Inflammatory macrophage treated with lipopolysaccharide for 1 hour (primary cell): ENCODE results near the gene NDUFA13.

Experiments used
- DNase-seq, 2 donors: peaks; one replicate each; pipeline ENCODE4 v3.0.0-alpha.2; 2020 to 2022

The NDUFA13 gene

DNA sequence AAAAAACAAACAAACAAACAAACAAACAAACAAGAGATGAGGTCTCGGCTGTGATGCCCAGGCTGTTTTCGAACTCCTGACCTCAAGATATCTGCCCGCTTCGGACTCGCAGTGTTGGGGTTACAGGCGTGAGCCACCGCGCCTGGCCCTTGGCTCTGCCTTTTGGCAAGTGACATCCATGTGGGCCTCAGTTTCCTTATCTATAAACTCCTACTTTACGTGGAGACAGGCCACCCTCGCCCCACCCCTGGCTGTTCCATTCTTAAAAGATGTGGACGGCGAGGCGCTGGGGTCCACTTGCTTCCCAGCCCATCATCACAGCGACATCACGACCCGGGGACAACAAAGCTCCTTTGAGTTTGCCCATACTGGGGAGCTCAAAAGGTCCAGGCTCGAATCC is 2.3 kb upstream of the NDUFA13 start:
- DNase-seq, result no peak

DNA sequence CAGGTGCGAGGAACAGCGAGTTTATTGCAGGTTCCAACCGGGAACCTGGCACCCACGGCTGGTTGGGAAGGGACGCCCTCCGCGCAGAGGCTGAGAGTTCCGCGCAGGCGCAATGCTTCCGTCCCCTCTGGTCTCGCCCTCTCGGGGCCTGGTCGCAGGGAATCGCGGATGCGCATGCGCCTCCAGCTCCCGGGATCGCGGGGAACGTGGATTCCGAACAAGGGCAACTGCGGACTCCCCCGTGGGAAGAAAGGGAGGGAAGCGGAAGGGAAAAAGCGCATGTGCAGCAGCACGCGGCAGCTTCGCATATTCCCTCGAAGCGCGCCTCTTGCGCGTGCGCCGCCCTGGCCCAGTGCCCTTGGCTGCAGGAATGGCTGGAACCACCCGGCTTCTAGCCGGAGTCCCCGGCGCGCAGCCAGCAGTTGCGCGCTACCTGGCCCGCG is 1.8 kb upstream of the NDUFA13 start:
- DNase-seq, result peak; percentile 53 to 62

DNA sequence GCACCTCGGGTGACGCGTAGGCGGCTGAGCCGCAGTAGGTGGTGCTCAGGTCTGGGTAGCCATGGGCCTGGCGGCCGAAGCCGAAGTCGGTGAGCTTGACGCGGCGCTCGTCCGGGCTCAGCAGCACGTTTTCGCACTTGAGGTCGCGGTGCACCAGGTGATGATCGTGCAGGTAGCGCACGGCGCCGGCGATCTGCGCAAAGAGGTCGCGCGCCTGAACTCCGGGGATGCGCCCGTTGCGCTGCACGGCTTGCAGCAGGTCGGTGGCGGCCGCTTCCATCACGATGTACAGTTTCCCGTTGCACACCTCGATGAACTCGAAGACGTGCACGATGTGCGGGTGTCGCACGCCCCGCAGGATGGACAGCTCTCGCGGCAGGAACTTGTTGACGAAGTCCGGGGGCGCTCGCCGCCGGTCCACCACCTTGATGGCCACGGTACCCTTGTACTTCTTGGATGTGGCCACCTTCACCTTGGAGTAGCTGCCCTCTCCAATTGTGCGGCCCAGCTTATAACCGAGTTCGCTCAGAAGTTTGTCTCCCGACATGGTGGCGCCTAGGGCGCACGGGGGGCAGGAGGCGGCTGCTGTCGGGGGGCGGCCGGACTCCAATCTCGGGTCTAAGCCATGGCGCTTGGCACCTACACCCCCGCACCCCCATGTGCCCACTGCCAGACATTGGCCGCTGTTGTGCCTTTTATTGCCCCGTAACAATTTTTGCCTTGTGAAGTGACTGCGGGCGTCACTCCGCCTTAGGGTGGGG is 964 bp upstream of the NDUFA13 start, which contains the start of gene TSSK6:
TSS of gene TSSK6 (minus strand) at position 668 of the 761 bp plus-strand sequence. CDS start at position 547, 121 bp downstream.
- DNase-seq, result no peak

DNA sequence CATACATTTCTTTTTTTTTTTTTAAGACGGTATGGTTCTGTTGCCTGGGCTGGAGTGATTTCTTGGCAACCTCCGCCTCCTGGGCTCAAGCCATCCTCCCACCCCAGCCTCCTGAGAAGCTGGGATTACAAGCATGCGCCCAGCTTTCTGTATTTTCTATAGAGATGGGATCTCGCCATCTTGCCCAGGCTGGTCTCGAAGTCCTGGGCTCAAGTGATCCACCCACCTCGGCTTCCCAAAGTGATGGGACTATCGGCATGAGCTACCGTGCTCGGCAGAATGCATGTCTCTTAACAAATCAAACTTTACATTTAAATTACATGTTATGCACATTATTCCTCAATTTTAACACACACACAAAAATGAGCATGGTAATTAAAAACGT is 1.2 kb downstream of the NDUFA13 start:
- DNase-seq, result no peak

DNA sequence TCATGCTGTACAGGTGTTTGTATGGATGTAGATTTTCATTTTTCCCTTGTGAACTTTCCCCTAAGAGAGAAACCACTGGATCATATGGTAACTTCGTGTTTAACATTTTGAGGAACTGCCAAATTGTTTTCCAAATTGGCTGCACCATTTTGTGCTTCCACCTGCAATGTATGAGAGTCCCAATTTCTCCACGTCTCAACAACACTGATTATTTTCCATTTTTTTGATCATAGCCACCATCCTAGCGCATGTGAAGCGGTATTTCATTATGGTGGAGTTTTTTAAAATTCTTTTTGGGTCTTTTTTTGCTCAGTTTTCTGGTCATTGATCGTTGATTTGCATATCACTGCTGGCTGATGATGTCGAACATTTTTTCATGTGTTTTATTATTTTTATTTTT is 5.0 kb downstream of the NDUFA13 start:
- no peak for DNase-seq

DNA sequence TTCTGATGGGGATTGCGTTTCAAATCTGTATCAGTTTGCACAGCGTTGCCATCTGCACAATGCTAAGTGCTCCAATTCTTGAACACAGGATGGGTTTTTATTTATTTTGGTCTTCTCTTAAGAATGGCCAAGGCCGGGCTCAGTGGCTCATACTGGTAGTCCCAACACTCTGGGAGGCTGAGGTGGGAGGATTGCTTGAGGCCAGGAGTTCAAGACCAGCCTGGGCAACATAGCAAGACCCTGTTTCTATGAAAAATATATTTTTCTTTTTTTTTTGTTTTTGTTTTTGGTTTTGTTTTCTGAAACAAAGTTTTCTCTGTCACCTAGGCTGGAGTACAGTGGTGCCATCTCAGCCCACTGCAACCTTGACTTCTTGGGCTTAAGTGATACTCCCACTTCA is 7.2 kb downstream of the NDUFA13 start:
- DNase-seq, result no peak

DNA sequence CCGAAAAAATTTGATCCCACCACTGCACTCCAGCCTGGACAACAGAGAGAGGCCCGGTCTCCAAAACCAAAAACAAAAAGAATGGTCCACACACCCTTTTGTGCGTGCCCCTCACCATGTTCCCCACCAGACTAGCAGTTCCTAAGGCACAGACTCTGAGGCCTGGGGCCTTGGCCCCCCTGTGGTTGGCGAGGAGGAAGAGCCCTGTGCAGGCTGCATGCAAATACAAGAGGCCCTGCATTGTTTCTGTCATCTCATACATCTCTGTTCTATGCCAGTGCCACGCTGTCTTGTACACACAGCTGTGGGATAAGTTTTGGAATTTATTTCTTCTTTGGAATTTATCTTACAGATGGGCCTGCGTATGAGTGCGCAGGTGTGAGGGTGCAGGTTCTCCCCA is 8.0 kb downstream of the NDUFA13 start:
- DNase-seq, result no peak

DNA sequence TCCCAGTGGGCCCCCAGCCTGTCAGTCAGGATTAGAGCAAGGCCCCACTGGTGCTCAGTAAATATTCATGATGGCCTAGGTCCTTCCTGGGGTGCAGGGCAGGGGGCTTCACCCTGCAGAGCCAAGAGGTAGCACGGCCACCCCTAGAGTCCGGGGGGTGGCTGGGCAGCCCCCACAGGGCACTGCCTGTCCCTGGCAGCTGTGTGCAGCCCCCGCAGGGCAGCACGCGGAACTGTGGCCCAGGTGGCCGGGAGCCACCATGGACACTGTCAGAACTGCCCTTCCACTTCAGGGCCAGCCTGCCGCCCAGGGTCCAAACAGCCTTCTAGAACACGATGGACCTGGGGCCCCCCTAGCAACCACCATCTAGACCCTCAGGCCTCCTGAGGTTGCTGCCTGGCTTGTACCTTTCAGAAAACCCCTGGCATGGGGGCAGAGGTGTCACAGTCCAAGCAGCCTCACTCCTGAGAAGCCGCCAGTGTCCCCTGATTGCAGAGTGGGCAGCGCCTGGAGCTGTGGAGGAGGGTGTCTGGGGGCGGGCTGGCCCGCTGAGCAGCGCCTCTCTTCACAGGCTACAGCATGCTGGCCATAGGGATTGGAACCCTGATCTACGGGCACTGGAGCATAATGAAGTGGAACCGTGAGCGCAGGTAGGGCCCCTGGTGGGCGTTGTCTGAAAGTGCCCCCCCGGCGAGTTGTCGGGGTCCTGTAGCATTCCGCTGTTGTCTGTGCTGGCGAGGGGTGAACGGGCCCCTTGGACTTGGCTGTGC is 9.8 kb downstream of the NDUFA13 start:
- DNase-seq, result no peak

DNA sequence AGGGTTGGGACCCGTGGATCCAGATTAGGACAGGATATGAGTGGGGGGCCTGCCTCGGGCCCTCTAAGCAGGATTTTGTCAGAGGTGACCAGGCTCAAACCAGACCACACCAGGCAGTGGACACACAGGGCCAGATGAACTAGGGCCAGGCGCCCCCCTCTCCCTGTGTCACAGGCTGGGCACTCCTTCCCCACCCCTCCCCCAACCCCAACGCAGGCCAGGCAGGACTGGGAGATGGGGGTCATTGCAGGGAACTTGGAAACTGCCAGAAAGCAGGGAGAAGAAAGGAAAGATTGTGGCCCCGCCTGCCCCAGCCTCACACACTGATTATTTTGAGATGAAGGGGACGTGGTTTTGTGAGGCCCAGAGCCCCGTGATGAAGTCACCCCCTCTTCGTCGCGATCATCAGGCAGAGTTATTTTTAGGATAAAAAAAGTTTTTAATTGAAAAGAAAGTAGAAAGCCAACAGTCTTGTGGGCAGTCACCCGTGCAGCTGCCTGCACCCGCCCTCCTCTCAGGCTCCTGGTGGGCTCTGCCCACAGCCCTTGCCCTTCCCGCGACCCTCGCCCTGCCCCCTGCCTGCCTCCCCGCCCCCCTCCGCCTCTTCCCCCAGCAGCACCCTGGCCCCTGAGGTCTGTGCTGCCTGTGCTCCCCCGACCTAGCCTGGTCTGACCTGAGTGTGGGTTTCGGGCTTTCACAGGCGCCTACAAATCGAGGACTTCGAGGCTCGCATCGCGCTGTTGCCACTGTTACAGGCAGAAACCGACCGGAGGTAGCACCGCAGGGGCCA is 10.8 kb downstream of the NDUFA13 start:
- DNase-seq, result no peak

DNA sequence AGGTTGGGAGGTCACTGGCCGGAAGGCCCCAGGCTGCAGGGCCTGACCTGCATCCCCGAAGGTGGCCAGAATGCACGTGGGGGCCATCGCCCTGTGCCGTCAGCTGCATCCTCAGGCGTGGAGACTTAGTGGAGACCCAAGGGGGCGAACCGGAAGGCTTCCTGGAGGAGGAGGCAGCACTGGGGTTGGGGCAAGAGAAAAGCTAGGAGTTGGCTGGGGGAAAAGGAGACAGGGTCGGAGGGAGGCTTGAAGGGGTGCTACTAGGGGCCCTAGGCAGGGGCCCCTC is 11.3 kb downstream of the NDUFA13 start:
- no peak for DNase-seq

DNA sequence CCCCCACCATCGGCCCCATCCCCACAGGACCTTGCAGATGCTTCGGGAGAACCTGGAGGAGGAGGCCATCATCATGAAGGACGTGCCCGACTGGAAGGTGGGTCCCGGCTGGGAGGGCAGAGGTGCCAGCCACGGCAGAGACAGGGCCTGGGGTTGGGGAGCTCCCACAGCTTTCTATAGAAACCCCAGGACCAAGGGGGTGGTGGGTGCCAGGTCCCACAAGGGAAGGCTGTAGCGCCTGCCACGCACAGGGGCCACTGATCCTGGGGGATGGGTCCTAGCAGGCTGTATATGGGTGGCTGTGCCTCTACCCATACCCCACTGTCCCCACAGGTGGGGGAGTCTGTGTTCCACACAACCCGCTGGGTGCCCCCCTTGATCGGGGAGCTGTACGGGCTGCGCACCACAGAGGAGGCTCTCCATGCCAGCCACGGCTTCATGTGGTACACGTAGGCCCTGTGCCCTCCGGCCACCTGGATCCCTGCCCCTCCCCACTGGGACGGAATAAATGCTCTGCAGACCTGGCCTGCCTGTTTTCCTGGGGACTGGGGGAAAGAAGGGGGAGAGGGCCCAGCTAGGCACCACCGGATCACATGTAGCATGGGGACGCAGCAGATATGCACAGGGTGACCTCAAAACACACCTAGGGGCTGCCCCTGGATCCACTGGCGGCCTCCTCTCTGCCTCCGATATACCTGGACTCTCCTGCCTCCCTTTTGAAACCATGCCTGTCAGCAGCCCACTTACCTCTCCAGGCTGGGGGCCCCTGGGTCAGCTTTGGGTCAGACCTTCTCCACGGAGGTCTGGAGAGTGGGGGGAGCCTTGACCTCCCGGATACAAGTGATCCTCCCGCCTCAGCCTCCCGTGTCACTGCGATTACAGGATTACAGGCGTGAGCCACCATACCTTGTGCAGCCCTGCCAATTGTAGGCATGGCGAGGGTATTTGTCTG is 11.9 kb downstream of the NDUFA13 start:
- no peak for DNase-seq

DNA sequence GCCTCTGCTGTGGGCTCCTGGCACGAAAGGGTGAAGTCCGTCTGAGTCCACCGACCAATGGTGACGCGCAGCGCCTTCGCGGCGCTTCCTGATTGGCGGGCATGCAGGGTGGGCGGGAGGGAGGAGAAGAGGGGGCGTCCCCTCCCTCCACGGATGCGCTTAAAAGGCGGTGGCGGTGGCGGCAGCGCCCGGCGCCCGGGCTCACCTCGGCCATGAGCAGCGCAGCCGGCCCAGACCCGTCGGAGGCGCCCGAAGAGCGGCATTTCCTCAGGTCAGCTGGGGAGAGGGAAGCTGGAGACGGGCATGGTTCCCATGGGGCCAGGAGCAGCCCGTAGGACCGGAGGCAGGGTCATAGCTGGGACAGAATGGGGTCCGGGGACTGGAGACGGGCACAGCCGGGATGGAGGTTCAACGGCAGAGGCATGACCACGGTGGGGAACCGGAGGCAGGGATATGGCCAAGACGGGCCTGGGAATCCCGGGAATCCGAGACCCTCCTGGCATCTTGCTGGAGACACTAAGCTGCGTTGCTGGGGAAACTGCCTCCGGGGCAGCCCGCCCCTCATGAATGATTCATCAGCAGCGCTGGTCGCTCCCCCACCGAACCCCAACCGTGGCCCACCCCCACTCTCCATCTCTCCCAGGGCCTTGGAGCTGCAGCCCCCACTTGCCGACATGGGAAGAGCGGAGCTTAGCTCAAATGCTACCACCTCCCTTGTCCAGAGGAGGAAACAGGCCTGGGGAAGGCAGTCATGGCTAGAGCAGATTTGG is 12.9 kb downstream of the NDUFA13 start, which contains the start of gene YJEFN3:
TSS of gene YJEFN3 (plus strand) at position 191 of the 770 bp plus-strand sequence. CDS start at position 213, 22 bp downstream.
- no peak for DNase-seq

DNA sequence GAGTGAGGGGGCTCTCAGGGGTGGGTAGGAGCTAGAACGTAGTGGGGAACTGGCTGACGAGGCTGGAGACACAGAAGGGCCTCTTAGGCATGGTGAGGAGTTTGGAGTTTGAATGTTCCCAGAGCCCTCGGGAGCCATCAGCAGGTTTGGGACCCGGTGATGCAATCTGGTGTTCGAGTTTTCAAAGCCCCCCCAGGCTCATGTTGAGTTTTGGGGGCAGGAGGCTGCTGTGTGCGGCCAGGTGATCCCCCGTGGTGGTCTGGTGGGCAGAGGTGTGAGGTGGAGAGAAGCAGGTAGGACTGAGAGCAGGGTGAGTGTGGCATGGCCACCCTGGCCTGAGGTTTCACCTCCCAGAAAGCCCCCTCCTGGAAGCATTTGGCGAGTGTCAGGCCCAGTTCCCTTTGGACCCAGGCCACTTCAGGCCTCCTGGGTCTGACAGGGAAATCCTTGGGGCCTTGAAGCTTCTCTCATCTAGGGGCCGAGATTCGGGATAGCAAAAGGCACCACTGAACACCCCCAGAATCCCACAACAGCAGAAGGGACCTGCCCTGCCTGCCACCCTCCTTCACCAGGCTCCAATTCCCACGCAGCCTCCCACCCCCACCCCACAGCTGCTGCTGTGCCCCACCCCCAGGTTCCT is 13.9 kb downstream of the NDUFA13 start:
- DNase-seq, result no peak

DNA sequence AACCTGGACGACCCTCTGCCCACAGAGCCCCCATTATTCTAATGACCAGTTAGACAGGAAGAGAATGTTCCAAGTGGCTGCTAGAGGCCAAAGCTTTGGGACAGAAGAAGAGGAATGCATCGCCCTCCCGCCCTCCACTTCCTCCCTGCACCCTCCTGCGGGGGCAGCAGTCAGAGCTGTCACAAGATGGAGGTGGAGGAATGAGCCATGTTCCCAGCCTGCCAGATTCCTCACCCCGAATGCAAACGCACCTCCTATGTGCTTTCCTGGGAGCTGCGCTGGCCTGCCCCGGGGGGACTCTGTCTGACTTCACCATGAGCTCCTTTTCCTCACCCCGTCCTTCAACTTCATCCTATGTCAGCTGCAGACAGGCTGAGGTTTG is 14.4 kb downstream of the NDUFA13 start:
- DNase-seq, result peak in 1 of 2 donors; percentile 30

DNA sequence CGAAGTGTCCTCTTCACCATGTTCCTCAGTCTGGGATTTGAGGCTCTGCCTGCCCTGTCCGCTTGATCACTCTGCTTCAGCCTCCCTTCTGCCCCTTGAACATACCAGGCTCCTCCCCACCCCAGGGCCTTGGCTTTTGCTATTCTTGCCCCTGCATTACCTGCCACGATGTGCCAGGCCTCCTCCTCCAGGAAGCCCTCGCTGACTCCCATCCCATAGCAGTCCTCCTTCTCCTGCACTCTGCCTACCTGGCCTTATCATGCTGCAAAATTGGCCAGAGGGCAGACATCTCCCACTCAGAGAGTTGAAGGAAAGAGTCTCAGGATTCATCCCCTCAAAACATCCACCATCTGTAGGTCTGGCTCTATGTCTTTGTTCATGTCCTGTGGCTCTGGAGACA is 14.9 kb downstream of the NDUFA13 start:
- no peak for DNase-seq

DNA sequence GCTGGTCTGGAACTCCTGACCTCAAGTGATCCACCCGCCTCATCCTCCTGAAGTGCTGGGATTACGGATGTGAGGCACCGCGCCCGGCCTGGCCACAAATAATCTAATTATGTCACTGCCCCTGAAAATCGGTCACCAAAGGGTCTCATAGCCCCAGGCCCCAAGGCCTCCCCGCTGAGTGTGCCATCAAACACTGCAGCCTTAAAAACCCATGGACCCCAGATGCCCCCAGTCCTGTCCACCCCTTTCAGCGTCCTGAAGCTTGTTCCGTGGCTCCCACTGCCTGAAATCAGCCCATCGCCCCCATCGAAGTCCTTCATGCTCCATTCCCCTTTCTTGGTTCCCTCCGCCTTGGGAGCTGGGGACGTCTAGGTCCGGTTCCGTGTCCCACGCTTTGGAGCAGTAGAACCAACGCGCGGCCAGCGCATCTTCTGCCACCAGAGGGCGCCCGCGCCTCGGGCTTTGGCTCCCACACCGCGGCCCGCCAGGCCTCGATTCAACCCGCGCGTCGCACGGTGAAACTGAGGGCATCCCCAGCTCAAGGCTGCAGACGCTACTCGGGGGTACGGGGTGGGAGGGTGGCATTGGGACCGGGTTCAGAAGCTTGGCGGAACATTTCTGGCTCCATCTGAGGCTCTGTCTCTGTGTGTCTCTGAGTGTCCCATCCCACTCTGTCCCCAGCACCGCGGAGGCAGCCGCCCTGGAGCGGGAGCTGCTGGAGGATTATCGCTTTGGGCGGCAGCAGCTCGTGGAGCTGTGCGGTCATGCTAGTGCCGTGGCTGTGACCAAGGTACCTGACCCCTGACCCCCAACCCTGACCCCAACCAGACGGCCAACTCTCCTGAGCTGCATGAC is 16.2 kb downstream of the NDUFA13 start:
- DNase-seq, result peak; percentile 51 to 91

DNA sequence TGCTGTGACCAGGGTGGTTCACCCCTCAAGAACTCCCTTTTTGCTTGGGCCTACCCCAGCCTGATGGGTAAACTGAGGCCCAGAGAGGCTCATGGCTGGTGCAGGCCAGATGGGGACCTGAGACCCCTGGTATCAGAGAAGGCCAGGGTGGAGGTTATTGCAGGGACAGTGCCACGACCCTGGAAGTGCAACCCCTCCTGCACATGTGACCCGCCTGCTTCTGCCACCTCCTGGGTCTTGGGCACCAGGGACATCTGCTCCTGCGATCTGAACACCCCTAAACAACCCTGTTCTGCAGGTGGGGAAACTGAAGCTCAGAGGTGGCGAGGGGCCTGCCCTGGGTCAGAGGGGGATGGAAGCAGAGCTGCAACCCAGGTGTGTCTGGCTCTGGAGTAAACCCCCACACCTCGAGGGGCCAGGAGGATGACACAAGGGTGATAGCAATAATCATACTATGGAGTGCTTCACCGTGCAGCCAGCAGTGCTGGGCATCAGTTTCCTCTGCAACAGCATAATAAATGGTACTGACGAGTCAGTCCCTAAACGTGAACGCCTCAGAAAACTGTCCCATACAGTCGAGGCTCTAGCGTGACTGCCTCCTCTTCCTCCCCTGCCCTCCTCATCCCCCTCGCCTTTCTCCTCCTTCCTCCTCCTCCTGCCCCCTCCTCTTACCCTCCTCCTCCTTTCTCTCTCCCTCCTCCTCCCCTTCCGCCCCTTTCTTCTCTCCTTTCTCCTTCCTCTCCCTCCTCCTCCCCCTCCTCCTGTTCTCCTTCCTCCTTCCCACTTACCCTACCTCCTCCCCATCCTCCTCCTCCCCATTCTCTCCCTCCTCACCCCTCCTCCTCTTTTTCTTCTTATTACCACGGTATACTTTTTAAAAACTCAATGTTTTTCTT is 17.0 kb downstream of the NDUFA13 start:
- DNase-seq, result no peak

DNA sequence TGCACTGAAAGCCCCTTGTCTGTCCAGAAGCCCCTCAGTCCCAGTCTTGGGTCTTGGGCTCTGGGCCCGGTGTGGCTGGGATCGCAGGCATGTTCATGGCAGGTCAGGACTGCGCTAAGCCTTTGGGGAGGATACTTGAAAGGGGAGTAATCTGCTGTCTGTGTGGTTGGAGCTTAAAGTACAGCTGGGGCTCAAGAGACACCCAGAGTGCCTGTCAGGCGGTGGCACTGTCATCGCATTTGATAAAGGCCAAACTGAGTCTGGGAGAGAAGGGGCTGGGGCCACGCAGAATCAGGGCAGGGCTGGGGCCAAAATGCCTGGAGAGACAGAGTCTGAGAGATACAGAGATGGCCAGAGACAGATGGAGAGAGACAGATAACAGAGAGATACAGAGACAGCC is 17.8 kb downstream of the NDUFA13 start:
- DNase-seq, result no peak
